Measurements from ENCODE around the gene CALHM4.

- TF ChIP-seq CTCF (conservative IDR thresholded peaks at IDR 0.05; ENCODE audit: low read length), result no peak
- no peak for TF ChIP-seq EZH2phosphoT487 (IDR thresholded peaks at IDR 0.05; ENCODE audit: borderline replicate concordance, low read depth, low read length)
Observed at GRCh38 chr6:116507324-116507723, 46.2 kb upstream of the CALHM4 start.
